Activated CD8-positive, alpha-beta memory T cell treated with anti-CD3 and anti-CD28 coated beads, Interleukin-2, amount 50 U/mL, for 24 hours (primary cell): Measurements from ENCODE around the gene DNAJB14.
"Not testable (repeated sequence)": the region's sequence is repeated elsewhere in the genome, so short reads cannot be mapped to it uniquely, and the experiment has no call there.

Experiments used
- DNase-seq: peaks from one replicate; pipeline ENCODE4 v3.0.0-alpha.2; 2020; ENCODE audit errors: extremely low read depth

DNAJB14 gene

GRCh38 chr4:99946356-99947189 lies at the start of gene DNAJB14:
TSS of gene DNAJB14 (minus strand) at chr4:99946618. CDS start at chr4:99946571, 47 bp downstream.
- DNase-seq, result peak; percentile 45

- DNase-seq, result no peak
Measured at GRCh38 chr4:99991741-99992140, 45.3 kb upstream of the DNAJB14 start.

DNA sequence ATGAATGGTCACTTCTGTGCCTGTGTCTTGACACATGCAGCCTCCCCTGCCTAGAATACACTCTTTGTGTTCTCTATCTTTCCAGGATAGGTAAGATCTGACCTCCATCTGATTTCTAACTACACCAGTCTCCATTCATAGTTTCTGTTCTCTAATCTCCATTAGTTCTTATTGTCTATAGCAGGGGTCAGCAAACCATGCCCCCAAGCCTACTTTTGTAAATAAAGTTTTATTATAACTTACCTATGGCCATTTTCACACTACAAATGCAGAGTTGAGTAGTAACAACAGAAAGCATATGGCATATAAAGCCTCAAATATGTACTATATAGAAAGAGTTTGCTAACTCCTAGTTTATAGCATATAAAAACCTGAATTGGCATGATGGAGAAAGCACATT lies 41.3 kb upstream of the DNAJB14 start:
- DNase-seq, result no peak

DNA sequence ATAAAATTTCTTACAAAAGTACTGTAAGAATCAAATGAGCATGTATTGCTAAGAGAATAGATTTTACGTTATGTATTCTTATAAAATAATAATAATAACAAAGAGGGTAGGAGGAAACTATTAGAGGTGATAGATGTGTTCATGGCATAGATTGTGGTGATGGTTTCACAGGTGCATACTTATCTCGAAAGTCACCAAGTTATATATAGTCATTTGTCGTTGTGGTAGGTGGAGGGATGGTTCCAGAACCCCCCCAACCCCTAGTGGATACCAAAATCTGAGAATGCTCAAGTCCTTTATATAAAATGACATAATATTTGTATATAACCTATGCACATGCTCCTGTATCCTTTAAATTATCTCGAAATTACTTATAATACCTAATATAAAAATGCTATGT lies 40.4 kb upstream of the DNAJB14 start:
- no peak for DNase-seq

DNA sequence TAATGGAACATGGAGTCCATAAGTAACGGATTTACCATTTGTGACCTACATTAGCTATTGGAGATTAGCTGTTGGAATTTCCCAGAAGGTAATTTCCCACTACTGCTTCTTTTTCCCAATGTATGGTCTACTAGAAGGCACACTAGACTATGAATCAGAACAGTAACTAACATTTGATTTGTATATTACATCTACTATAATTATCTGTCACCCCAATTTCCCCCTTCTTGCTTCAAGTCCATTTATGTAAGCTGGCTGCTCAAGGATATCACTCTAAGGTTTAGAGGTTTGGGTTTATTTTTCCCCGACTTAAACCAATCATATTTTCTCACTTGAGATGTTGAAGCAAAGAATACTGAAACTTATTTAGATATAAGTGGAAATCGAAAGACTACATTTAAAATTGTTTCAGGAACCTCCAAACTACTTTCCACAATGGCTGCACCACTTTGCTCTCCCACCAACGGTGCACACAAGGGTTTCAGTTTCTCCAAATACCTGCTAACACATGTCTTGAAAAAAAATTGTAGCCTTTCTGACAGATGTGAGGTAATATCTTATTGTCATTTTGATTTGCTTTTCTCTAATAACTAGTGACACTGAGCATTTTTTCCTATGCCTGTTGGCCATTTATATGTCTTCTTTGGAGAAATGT lies 37.0 kb upstream of the DNAJB14 start:
- no peak for DNase-seq

- DNase-seq, result no peak
Measured at GRCh38 chr4:99979872-99980271, 33.5 kb upstream of the DNAJB14 start.

GRCh38 chr4:99971453-99972111 lies 25.2 kb upstream of the DNAJB14 start:
- DNase-seq, result no peak

- no peak for DNase-seq
Measured at GRCh38 chr4:99968330-99968729, 21.9 kb upstream of the DNAJB14 start.

DNA sequence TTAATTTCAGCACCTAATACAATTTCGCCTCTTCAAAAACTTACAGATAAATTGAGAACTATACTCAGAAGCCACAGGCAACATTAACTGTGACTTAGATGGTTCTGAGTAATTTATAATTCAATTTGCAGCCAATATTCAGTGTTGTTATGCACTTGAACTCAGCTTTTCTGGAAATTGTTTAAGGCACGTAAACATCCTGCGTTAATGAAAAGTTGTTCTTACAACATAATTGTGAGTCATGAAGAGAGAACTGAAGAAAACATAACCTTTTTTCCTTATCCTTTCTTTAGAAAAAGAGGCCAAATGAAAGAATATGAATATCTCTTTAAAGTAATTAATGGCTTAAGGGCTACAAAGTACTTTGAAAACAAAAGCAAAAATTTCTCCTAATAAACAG lies 20.3 kb upstream of the DNAJB14 start:
- no peak for DNase-seq

DNA sequence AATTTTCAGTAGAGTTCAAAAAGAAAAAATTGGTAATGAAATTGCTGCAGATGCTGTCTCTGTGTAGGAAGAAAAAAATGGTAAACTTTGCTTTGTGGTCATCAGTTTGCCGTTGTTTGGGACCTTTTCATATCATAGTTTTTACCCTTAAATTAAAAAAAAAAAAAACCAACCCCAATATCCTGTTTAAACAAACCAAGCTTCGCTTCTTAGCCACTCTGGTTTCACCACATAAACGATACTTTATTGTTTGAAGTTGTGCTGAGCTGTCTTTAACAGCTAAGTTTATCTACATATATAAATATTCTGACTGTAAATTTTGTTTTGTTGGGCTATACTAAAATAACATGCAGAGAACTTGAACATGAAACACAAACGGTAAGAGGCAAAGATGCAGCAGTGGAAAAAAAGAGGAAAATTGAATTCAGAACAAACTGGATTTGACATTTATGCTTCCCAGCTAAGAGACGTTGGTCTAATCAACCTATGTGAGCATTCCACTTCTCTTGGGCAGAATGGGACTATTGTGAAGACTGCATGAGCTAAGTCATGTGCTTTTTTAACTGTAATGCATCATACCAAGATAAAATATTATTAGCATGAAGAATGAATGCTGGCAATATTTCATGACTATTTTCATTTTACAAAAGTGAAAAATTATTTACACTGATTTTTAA lies 19.4 kb upstream of the DNAJB14 start:
- no peak for DNase-seq

DNA sequence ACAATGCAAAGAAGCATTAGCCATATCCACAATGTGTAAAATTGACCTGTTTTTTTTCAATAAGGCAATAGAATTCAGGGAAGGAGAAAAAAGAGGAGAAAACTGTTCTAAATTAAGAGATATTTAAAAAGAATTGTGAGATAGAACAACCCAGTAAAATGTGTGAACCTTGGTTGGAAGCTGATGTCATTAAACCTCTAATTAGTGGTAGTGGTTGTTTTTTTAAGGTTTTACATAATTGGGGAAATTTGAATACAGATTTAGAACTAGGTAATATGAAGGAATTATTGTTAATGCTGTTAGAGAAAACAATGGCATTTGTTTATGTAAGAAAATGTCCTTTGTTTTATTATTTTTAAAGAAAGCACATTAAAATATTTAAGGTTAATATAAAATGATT lies 18.8 kb upstream of the DNAJB14 start:
- DNase-seq, result no peak

GRCh38 chr4:99961711-99962110 lies 15.3 kb upstream of the DNAJB14 start:
- DNase-seq, result no peak

GRCh38 chr4:99960648-99961047 lies 14.2 kb upstream of the DNAJB14 start:
- DNase-seq, result no peak

DNA sequence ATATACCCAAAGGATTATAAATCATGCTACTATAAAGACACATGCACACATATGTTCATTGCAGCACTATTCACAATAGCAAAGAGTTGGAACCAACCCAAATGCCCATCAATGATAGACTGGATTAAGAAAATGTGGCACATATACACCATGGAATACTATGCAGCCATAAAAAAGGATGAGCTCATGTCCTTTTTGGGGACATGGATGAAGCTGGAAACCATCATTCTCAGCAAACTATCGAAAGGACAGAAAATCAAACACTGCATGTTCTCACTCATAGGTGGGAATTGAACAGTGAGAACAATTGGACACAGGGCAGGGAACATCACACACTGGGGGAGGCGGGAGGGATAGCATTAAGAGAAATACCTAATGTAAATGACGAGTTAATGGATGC lies 11.8 kb upstream of the DNAJB14 start:
- DNase-seq, result not testable (repeated sequence)

- DNase-seq, result no peak
Measured at GRCh38 chr4:99950913-99951254, 4.5 kb upstream of the DNAJB14 start.

- peak; percentile 96 for DNase-seq
Measured at GRCh38 chr4:99949999-99950912, 3.8 kb upstream of the DNAJB14 start, which contains the start of gene H2AZ1. TSS of gene H2AZ1 (minus strand) at chr4:99950275. CDS start at chr4:99950170, 105 bp downstream.

GRCh38 chr4:99949034-99949998 lies 2.9 kb upstream of the DNAJB14 start:
- peak; percentile 83 for DNase-seq

DNA sequence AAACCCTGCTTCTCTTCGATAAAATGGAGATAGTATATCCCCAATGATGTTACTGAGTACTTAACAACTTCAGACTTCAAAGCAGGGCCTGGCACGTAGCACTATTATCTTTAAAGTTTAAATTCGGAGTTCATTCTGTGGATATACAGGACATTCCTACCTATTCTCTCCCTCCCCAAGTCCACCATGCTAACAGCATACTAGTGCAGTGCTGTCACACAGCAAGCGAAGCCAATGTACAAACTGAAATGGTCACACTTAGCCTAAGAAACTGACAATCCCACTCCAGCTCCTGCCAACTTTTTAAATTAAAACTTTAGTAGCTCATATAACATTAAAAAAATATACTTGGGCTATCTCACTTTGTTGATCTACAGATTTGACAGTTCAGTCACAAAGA lies 1.2 kb upstream of the DNAJB14 start:
- no peak for DNase-seq

- no peak for DNase-seq
Measured at GRCh38 chr4:99947190-99947578, 766 bp upstream of the DNAJB14 start.
